Heart right ventricle (tissue), 16 donors: ENCODE data around the gene ANKDD1A. TPM values are rescaled to one million over a fixed set of nuclear protein-coding genes. Genes with fewer than 3 reads are reported as not detected.

Experiments
- ATAC-seq, 8 donors: fragments of 200-7000 bp; cut with Tn5 transposase; one replicate each; pipeline ENCODE4 v1.9.1; 2020; ENCODE audit warnings: mild to moderate bottlenecking in 8 of 8, moderate library complexity in 8 of 8, moderate number of reproducible peaks in 1 of 8
- DNase-seq, 2 donors: peaks; one replicate each; pipeline ENCODE4 v3.0.0-alpha.2; 2020
- H3K27ac ChIP-seq, 10 donors: fragments of 200-600 bp; sonication (generic) in 2 of 10; one replicate each; pipeline versions ENCODE4 v1.5.0 to v1.8.0; 2020 to 2022; ENCODE audit warnings: mild to moderate bottlenecking in 3 of 10
- H3K27me3 ChIP-seq, 7 donors: fragments of 200-600 bp; one replicate each; pipeline ENCODE4 v1.8.0; 2021 to 2022; ENCODE audit warnings: mild to moderate bottlenecking in 2 of 7
- H3K36me3 ChIP-seq, 9 donors: fragments of 200-600 bp; sonication (generic) in 1 of 9; one replicate each; pipeline versions ENCODE4 v1.5.0 to v1.8.0; 2020 to 2022; ENCODE audit warnings: mild to moderate bottlenecking in 2 of 9
- H3K4me1 ChIP-seq, 9 donors: fragments of 200-600 bp; sonication (generic) in 1 of 9; one replicate each; pipeline versions ENCODE4 v1.5.0 to v1.8.0; 2020 to 2022; ENCODE audit warnings: mild to moderate bottlenecking in 4 of 9
- H3K4me3 ChIP-seq, 10 donors: fragments of 200-600 bp; sonication (generic) in 2 of 10; one replicate each; pipeline versions ENCODE4 v1.5.0 to v1.8.0; 2020 to 2022; ENCODE audit warnings: mild to moderate bottlenecking in 7 of 10, moderate library complexity in 2 of 10
- H3K9me3 ChIP-seq, 11 donors: fragments of 200-600 bp in 10 of 11; sonication (generic) in 2 of 11; one replicate each; pipeline versions ENCODE4 v1.5.0 to v1.8.0; 2013 to 2022; ENCODE audit warnings: mild to moderate bottlenecking in 2 of 11, control low read depth in 1 of 11, moderate library complexity in 1 of 11
- WGBS, 2 donors: extraction: QIAGEN DNeasy Blood & Tissue Kit; methylation state at CpG; one replicate each; pipeline ENCODE4 v1.1.7; 2013; ENCODE audit warnings: inconsistent platforms in 1 of 2; 5-methylcytosine and 5-hydroxymethylcytosine counted together
- intact Hi-C, 10 donors: fragments of 100-400 bp; cut with DNase I; formaldehyde crosslinking; loops; one replicate each; pipeline versions ENCODE4 v1.11.1 to v1.14.2; 2022
- polyA plus RNA-seq, 2 donors: library from polyadenylated mRNA; stranded (reverse); fragments of 200-250 nt; gene quantifications; one replicate each; pipeline ENCODE4 v1.2.3, GENCODE V29; 2013
- total RNA-seq, 10 donors: library from RNA; stranded (reverse); fragmentation: NEBNext Ultra II Directional in 3 of 10; extraction: Animal tissue kit (Norgen Biotek cat#: 25700) in 3 of 10; gene quantifications; one replicate each; pipeline versions ENCODE4 v1.2.1 to v1.2.4, GENCODE V29; 2021 to 2023
- TF ChIP-seq, protein P1 (sequence below), 9 donors: fragments of 200-600 bp; sonication (generic) in 2 of 9; IDR thresholded peaks; one replicate each; pipeline versions ENCODE4 v1.5.0 to v1.8.0; 2021 to 2022; ENCODE audit warnings: antibody characterized with exemption in 9 of 9, mild to moderate bottlenecking in 5 of 9, moderate library complexity in 1 of 9
- donor health status: Arrhythmogenic right ventricular cardiomyopathy.
- donor health status: ischemic (EF 13 %, LVEDD 7.1; RV severe dilation, severe dysfunction).
- donor health status: healthy with polysubstance abuse.
- donor health status: DM: no; HTN: yes; CAD: no.
- donor health status: DM: no; HTN: no; CAD: no.
- donor health status: ischemic (EF 25% LVEDD 6.9; RV normal size, moderate dysfunction).
- donor health status: ischemic (EF 25% LVEDD 5.7; RV mildly dilated, moderate dysfunction).
- donor health status: healthy.
- donor health status: DM: yes; HTN: yes; CAD: no.
- donor health status: Ischemic cardiomyopathy.
- donor health status: ischemic (EF 35%, LVEDD 5.7; RV mildly dilated, moderate dysfunction).
- donor health status: nonischemic (EF 11% LVEDD 7.7; RV severe dilation, severe dysfunction).
- donor health status: DM: yes; HTN: yes; CAD: no.
- donor health status: PGD.
- donor health status: ischemic (EF 29% LVEDD 5.4; RV normal size, mild dysfunction).
- donor health status: nonischemic (EF 23%, LVEDD 6.1; RV moderate dilation, normal function).

Gene ANKDD1A
- total and polyA plus RNA-seq, 12 donors: 0.70 to 1.9 (median 1.3) TPM

DNA sequence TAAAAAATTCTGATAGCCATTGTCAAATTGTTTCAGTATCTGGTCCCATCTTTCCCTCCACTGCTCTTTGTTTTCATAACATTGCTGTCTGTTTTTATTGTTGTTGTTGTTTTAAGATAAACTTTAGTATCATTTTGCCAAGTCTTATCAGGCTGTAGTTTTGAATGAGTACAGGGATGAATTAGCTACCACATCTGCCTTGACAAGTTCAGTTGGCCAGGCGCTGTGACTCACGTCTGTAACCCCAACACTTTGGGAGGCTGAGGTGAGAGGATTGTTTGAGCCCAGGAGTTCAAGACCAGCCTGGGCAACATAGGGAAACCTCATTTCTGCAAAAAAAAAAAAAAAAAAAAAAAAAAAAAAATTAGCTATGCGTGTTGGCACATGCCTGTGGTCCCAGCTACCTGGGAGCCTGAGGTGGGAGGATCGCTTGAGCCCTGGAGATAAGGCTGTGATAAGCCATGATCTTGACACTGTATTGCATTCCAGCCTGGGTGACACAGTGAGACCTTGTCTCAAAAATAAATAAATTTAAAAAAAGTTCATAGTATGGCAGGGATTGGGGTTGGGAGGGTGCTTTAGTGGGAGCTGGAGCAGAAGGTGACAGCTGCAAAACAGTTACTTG, 8.3 kb upstream of the ANKDD1A start:
- H3K9me3 ChIP-seq: peaks cover 0 to 21% (median 10%) of the 10 kb centered on the region in 11 donors
- H3K36me3 ChIP-seq: no peaks in the 10 kb centered on the region
- H3K27ac ChIP-seq: no peak overlapping the region
- no peak overlapping the region for H3K4me3 ChIP-seq
- ATAC-seq (no peak), DNase-seq (no peak)
- TF ChIP-seq, protein P1, sequence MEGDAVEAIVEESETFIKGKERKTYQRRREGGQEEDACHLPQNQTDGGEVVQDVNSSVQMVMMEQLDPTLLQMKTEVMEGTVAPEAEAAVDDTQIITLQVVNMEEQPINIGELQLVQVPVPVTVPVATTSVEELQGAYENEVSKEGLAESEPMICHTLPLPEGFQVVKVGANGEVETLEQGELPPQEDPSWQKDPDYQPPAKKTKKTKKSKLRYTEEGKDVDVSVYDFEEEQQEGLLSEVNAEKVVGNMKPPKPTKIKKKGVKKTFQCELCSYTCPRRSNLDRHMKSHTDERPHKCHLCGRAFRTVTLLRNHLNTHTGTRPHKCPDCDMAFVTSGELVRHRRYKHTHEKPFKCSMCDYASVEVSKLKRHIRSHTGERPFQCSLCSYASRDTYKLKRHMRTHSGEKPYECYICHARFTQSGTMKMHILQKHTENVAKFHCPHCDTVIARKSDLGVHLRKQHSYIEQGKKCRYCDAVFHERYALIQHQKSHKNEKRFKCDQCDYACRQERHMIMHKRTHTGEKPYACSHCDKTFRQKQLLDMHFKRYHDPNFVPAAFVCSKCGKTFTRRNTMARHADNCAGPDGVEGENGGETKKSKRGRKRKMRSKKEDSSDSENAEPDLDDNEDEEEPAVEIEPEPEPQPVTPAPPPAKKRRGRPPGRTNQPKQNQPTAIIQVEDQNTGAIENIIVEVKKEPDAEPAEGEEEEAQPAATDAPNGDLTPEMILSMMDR (IDR thresholded peaks at IDR 0.05): no peak
- intact Hi-C loops: loop anchor here in 1 of 10 donors (10.0 kb wide), 1 partner anchor 59 kb away; the partner anchor contains the start of gene PLEKHO2
- no peaks in the 10 kb centered on the region for H3K27me3 ChIP-seq
- 84 to 87% methylated on average over 4 of the region's 4 CpGs for WGBS, 2 donors
- H3K4me1 ChIP-seq: peaks cover 0 to 56% (median 7%) of the 10 kb centered on the region in 9 donors

DNA sequence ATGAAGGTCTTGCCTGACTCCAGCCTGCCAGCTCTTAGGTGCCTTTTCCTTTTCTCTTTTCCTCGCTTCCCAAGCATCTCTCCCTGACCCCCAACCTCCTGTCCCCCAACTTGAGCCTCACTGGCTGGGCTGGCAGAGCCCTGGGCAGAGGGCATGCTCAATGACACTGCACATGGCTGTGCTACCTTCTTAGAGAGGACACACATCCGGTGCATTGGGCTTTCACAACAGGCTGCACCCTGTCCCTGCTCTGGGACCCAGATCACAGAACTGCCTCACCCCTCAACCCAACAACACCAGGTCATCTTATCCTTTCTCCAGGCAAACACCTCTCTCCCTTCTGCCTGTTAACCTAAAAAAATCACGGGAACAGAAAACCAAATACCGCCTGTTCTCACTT, 7.5 kb upstream of the ANKDD1A start:
- peak overlapping the region in 1 of 10 donors; percentile 20 for H3K27ac ChIP-seq
- no peaks in the 10 kb centered on the region for H3K36me3 ChIP-seq
- DNase-seq (no peak), ATAC-seq (no peak)
- peaks cover 0 to 21% (median 10%) of the 10 kb centered on the region in 11 donors for H3K9me3 ChIP-seq
- 90 to 92% methylated on average over 4 of the region's 4 CpGs for WGBS, 2 donors
- no peaks in the 10 kb centered on the region for H3K27me3 ChIP-seq
- TF ChIP-seq, protein P1 (IDR thresholded peaks at IDR 0.05): no peak
- no peak overlapping the region for H3K4me3 ChIP-seq
- peaks cover 0 to 48% (median 7%) of the 10 kb centered on the region in 9 donors for H3K4me1 ChIP-seq
- intact Hi-C loops: loop anchor here in 2 of 10 donors (2.0 to 10.0 kb wide), 2 partner anchors 59 to 173 kb away; partner anchors contain the start of gene PLEKHO2 (in 1 of the 2)

DNA sequence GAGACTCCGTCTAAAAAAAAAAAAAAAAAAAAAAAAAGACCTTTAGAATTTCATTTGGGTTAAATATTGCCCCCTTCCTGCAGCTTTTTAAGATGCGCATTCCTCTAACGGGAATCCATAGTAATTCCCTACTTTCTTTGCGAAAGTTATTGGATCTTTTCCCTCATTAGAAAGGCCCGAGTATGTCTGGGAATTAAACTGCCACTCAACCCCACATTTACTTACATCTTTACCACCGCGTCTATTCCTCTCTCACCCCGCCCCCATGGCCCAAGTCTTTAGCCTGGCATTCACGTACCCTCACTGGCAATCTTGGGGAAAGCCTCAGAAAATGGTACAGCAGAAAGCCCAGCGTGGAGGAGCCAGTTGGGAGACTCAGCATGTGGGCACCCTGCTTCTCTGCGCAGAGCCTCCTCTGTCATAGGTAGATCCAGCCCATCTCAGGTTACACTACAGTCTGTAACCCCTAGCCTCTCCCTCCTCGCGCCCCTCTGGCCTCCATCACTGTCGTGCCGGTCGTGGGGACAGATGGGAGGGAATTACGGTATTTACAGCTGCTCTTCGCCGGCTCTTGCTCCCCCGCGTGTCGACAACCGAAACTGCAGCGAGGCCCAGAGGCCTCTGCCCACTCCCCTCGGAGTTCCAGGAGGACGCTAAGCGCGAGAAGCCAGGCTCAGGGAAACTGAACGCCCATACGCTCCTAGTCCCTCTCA, 6.4 kb upstream of the ANKDD1A start:
- Histone ChIP-seq H3K36me3 (no peaks in the 10 kb centered on the region), H3K4me3 (peak overlapping the region in 9 of 10 donors; percentile 12 to 52 (median 43)), H3K27ac (peak overlapping the region in 3 of 10 donors; percentile 19 to 54 (median 49)), H3K9me3 (peaks cover 0 to 19% (median 10%) of the 10 kb centered on the region in 11 donors), H3K27me3 (peaks cover 0 to 4% (median 0%) of the 10 kb centered on the region in 7 donors), H3K4me1 (peaks cover 0 to 45% (median 7%) of the 10 kb centered on the region in 9 donors)
- 15 to 16% methylated on average over 29 to 30 of the region's 30 CpGs for WGBS, 2 donors
- DNase-seq: peak; percentile 84 to 87
- TF ChIP-seq, protein P1 (IDR thresholded peaks at IDR 0.05): peak; percentile 80 to 96 (median 92)
- peak; percentile 88 to 95 (median 93) for ATAC-seq
- intact Hi-C loops: loop anchor here (1.0 to 10.0 kb wide), 9 partner anchors 60 to 218 kb away; partner anchors contain the start of gene PLEKHO2 (in 2 of the 10)

DNA sequence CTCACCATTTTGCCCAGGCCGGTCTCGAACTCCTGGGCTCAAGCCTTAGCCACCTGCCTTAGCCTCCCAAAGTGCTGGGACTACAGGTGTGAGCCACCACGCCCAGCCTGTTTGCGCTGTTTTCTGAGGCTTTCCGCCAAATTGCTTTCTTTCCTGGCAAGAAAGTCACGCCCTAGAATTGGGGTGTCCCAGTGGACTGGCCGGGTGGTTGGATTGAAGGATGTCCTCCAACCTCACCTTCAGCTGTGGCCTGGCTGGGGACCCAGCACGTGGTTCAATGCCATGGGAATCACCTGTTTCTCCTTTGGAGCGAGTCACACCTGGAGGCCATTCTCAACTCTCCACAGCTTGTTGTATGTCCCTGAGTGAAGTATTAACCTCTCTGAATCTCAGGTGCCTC, 5.8 kb upstream of the ANKDD1A start:
- no peak for ATAC-seq
- Histone ChIP-seq H3K4me3 (peak overlapping the region in 1 of 10 donors; percentile 46), H3K36me3 (no peaks in the 10 kb centered on the region), H3K4me1 (peaks cover 0 to 47% (median 7%) of the 10 kb centered on the region in 9 donors), H3K9me3 (peaks cover 0 to 13% (median 8%) of the 10 kb centered on the region in 11 donors), H3K27me3 (peaks cover 0 to 10% (median 0%) of the 10 kb centered on the region in 7 donors), H3K27ac (no peak overlapping the region)
- WGBS, 2 donors: 83 to 96% methylated on average over 8 to 9 of the region's 9 CpGs
- no peak for DNase-seq
- TF ChIP-seq, protein P1 (IDR thresholded peaks at IDR 0.05): no peak
- intact Hi-C loops: loop anchor here (1.0 to 10.0 kb wide), 9 partner anchors 61 to 219 kb away; partner anchors contain the start of gene PLEKHO2 (in 2 of the 10)
